OCI-LY3 (cell line): ENCODE measurements around the gene LY6G6F.

ENCODE experiments used
- H2AFZ ChIP-seq: fragments of 200-600, 300-600 bp; shearing (Covaris generic); 2 replicates; pipeline ENCODE4 v1.6.0; 2014; ENCODE audit warnings: antibody characterized with exemption, low read depth, low read length
- H3K27ac ChIP-seq: fragments of 200-600, 300-600 bp; sonication (generic); 2 replicates; pipeline ENCODE4 v1.5.1; 2014; ENCODE audit warnings: mild to moderate bottlenecking, low read length, moderate library complexity, mixed read lengths
- H3K27me3 ChIP-seq: fragments of 200-600, 300-600 bp; sonication (generic); 2 replicates; pipeline ENCODE4 v1.6.1; 2014; ENCODE audit warnings: low read depth, low read length, mixed read lengths
- H3K36me3 ChIP-seq: fragments of 200-600, 300-600 bp; sonication (generic); replicated peaks from 2 replicates; pipeline ENCODE3; 2014; ENCODE audit warnings: low read depth, low read length, mixed read lengths
- H3K4me1 ChIP-seq: fragments of 300-600, 200-600 bp; sonication (generic); 2 replicates; pipeline ENCODE4 v1.6.1; 2014; ENCODE audit warnings: low read length, mixed read lengths
- H3K4me2 ChIP-seq: fragments of 200-600, 300-600 bp; sonication (generic); 2 replicates; pipeline ENCODE4 v1.6.1; 2014; ENCODE audit warnings: low read length, mixed read lengths
- H3K4me3 ChIP-seq: fragments of 300-600, 200-600 bp; sonication (generic); 2 replicates; pipeline ENCODE4 v1.5.1; 2014; ENCODE audit warnings: antibody characterized with exemption, mild to moderate bottlenecking, low read length, moderate library complexity
- H3K79me2 ChIP-seq: fragments of 300-600, 200-600 bp; shearing (Covaris generic); 2 replicates; pipeline ENCODE4 v1.6.1; 2014; ENCODE audit warnings: mild to moderate bottlenecking, low read length, mixed read lengths
- H3K9ac ChIP-seq: fragments of 300-600, 200-600 bp; shearing (Covaris generic); 2 replicates; pipeline ENCODE4 v1.6.0; 2014; ENCODE audit warnings: mild to moderate bottlenecking, low read length, moderate library complexity
- H3K9me3 ChIP-seq: fragments of 200-600, 300-600 bp; shearing (Covaris generic); 2 replicates; pipeline ENCODE4 v1.6.1; 2014; ENCODE audit warnings: low read length, mixed read lengths; ENCODE audit not compliant: insufficient read depth
- H4K20me1 ChIP-seq: fragments of 200-600, 300-600 bp; sonication (generic); 2 replicates; pipeline ENCODE4 v1.6.1; 2016; ENCODE audit warnings: low read length, mixed read lengths; ENCODE audit not compliant: insufficient read depth
- CTCF ChIP-seq: fragments of 200-600, 300-600 bp; sonication (generic); IDR thresholded peaks from 2 replicates; pipeline ENCODE4 v1.5.1; 2014; ENCODE audit warnings: antibody characterized with exemption, low read length, low read depth
- EZH2phosphoT487 ChIP-seq: fragments of 200-600 bp; shearing (Covaris generic); IDR thresholded peaks from 2 replicates; pipeline ENCODE4 v1.6.1; 2018; ENCODE audit warnings: antibody characterized with exemption, mixed run types, low read depth

The LY6G6F gene

GRCh38 chr6:31711233-31711632, 4.6 kb downstream of the LY6G6F start:
- H3K4me2 ChIP-seq, result no peak overlapping the region
- no peak for TF ChIP-seq EZH2phosphoT487
- TF ChIP-seq CTCF, result no peak
- H4K20me1 ChIP-seq, result no peaks in the 10 kb centered on the region
- H3K4me1 ChIP-seq, result peaks cover 6% of the 10 kb centered on the region
- no peaks in the 10 kb centered on the region for H3K36me3 ChIP-seq
- H3K27me3 ChIP-seq, result no peaks in the 10 kb centered on the region
- no peak overlapping the region for H3K4me3 ChIP-seq
- H3K9me3 ChIP-seq, result no peaks in the 10 kb centered on the region
- H3K79me2 ChIP-seq, result no peaks in the 10 kb centered on the region
- no peak overlapping the region for H3K27ac ChIP-seq
- no peak overlapping the region for H3K9ac ChIP-seq
- no peak overlapping the region for H2AFZ ChIP-seq

DNA sequence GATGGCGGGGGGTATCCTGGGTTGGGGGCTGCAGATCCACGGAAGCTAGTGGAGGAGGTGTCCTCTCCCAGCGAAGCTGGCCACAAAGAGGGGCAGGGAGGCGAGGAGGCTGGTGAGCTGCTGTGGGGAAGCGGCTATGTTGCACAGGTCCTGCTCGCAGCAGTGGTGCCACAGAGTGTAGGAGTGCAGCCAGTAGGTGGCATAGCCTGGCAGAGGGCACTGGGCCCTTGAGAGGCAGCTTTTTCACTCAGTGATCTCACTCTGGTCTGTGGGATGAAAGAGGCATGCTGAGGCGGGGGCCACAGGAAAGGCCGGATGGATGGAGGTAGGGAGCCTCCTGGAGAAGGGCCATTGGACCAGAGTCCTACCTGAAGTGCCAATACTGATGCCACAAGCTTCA, 5.6 kb downstream of the LY6G6F start:
- no peaks in the 10 kb centered on the region for H3K27me3 ChIP-seq
- TF ChIP-seq EZH2phosphoT487 (no peak), CTCF (peak; percentile 19)
- H3K4me3 ChIP-seq, result no peak overlapping the region
- H3K9ac ChIP-seq, result no peak overlapping the region
- H4K20me1 ChIP-seq, result no peaks in the 10 kb centered on the region
- no peak overlapping the region for H2AFZ ChIP-seq
- H3K79me2 ChIP-seq, result no peaks in the 10 kb centered on the region
- no peaks in the 10 kb centered on the region for H3K9me3 ChIP-seq
- peaks cover 6% of the 10 kb centered on the region for H3K4me1 ChIP-seq
- no peaks in the 10 kb centered on the region for H3K36me3 ChIP-seq
- H3K4me2 ChIP-seq, result no peak overlapping the region
- no peak overlapping the region for H3K27ac ChIP-seq

DNA sequence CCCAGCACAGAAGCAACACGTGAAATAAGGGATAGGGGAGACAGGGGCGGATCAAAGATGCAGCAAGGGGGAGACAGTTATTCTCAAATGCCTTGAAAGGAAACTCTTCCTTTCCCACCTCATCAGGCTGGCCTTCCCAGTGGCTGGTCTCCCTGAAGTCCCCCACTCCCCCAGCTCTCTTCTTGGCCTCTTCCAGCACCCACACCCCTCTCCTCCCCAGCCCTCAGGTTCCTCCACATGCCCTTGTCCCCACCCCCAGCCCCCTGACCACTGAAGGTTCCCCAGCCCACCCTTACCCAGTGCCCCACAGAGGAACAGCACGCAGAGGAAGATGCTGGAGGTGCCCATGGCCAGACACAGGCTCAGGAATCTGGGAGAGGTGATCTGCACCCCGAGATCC, 6.8 kb downstream of the LY6G6F start:
- Histone ChIP-seq H4K20me1 (no peaks in the 10 kb centered on the region), H3K9me3 (no peaks in the 10 kb centered on the region), H3K4me1 (peaks cover 6% of the 10 kb centered on the region), H3K4me2 (no peak overlapping the region), H2AFZ (no peak overlapping the region), H3K27ac (no peak overlapping the region), H3K27me3 (no peaks in the 10 kb centered on the region), H3K4me3 (no peak overlapping the region), H3K9ac (no peak overlapping the region), H3K36me3 (no peaks in the 10 kb centered on the region), H3K79me2 (no peaks in the 10 kb centered on the region)
- TF ChIP-seq EZH2phosphoT487 (no peak), CTCF (no peak)

GRCh38 chr6:31713991-31714684, 7.5 kb downstream of the LY6G6F start:
- no peak overlapping the region for H3K9ac ChIP-seq
- H4K20me1 ChIP-seq, result no peaks in the 10 kb centered on the region
- no peaks in the 10 kb centered on the region for H3K79me2 ChIP-seq
- TF ChIP-seq CTCF (no peak), EZH2phosphoT487 (no peak)
- no peaks in the 10 kb centered on the region for H3K27me3 ChIP-seq
- H3K4me1 ChIP-seq, result peaks cover 6% of the 10 kb centered on the region
- no peak overlapping the region for H3K4me3 ChIP-seq
- no peaks in the 10 kb centered on the region for H3K36me3 ChIP-seq
- H3K4me2 ChIP-seq, result no peak overlapping the region
- no peaks in the 10 kb centered on the region for H3K9me3 ChIP-seq
- no peak overlapping the region for H3K27ac ChIP-seq
- H2AFZ ChIP-seq, result no peak overlapping the region
